GM12878 (cell line): ENCODE measurements around the gene SNAPC2. TPM values are rescaled to one million over a fixed set of nuclear protein-coding genes. Genes with fewer than 3 reads are reported as not detected.
A peak's percentile ranks its signal among the peaks of the same experiment; 100 is the strongest.

Experiments
- ATAC-seq: fragments of 200-7000 bp; cut with Tn5 transposase; 3 replicates; pipeline ENCODE4 v1.9.1; 2020; ENCODE audit warnings: mild to moderate bottlenecking, moderate library complexity
- BruUV-seq: library from RNA; stranded (reverse); fragments of 400-500 nt; replicated peaks from 2 replicates; lab custom pipeline; 2021; lab: Mats Ljungman, UMichigan
- CTCF ChIA-PET: fragments of 300-600 bp; sonication (Branson Sonifier 250); formaldehyde crosslinking; extraction: SDS; loops from one replicate; lab custom pipeline; 2021; ENCODE audit warnings: inconsistent platforms; lab: Yijun Ruan, JAX
- POLR2A ChIA-PET: fragments of 350-600 bp; formaldehyde crosslinking; extraction: SDS; loops from one replicate; lab custom pipeline; 2021; ENCODE audit warnings: inconsistent platforms; lab: Charles Lee
- RAD21 ChIA-PET: fragments of 300-600 bp; sonication (Branson Sonifier 250); formaldehyde crosslinking; loops from one replicate; lab custom pipeline; 2023; ENCODE audit warnings: antibody characterized with exemption; ENCODE audit not compliant: unreplicated experiment; lab: Charles Lee
- SMC1A ChIA-PET: fragments of 300-600 bp; sonication (Branson Sonifier 250); formaldehyde crosslinking; loops from one replicate; lab custom pipeline; 2023; ENCODE audit not compliant: unreplicated experiment, uncharacterized antibody; lab: Charles Lee
- DNase-seq: peaks from one replicate; pipeline ENCODE4 v3.0.0-alpha.2; 2011; ENCODE audit warnings: low read depth, low spot score
- FAIRE-seq: peaks from 3 replicates; lab custom pipeline; 2011; peaks lifted over from hg19 to GRCh38; lab: Jason Lieb, UNC
- H2AFZ ChIP-seq: 2 replicates; pipeline ENCODE4 v1.6.0; 2011; ENCODE audit warnings: low read depth, low read length, control low read depth; ENCODE audit not compliant: control insufficient read depth
- H3K27ac ChIP-seq: 2 replicates; pipeline ENCODE4 v1.5.1; 2011; ENCODE audit warnings: control low read depth; ENCODE audit not compliant: control insufficient read depth, insufficient read depth
- H3K27me3 ChIP-seq, 2 experiments: replicated peaks in 1 of 2; 2 replicates each; pipeline versions ENCODE4 v1.6.0 to v1.6.1; 2011; ENCODE audit warnings: low read length in 1 of 2; ENCODE audit not compliant: control insufficient read depth in 2 of 2, insufficient read depth in 2 of 2
- H3K36me3 ChIP-seq, 2 experiments: 2 replicates each; pipeline ENCODE4 v1.5.1; 2011; ENCODE audit warnings: low read length in 1 of 2; ENCODE audit not compliant: control insufficient read depth in 2 of 2, insufficient read depth in 2 of 2
- H3K4me1 ChIP-seq: 2 replicates; pipeline ENCODE4 v1.6.1; 2011; ENCODE audit warnings: mild to moderate bottlenecking, low read length, moderate library complexity, mixed read lengths; ENCODE audit not compliant: control insufficient read depth, insufficient read depth
- H3K4me2 ChIP-seq: 2 replicates; pipeline ENCODE4 v1.6.0; 2011; ENCODE audit warnings: control low read depth; ENCODE audit not compliant: control insufficient read depth, insufficient read depth
- H3K4me3 ChIP-seq: fragments of 200-600 bp; sonication (generic); 2 replicates; pipeline ENCODE4 v1.5.1; 2016
- H3K79me2 ChIP-seq: 2 replicates; pipeline ENCODE4 v1.6.0; 2011; ENCODE audit warnings: low read length; ENCODE audit not compliant: control insufficient read depth, insufficient read depth
- H3K9ac ChIP-seq: 2 replicates; pipeline ENCODE4 v1.8.0; 2011; ENCODE audit warnings: low read length, control low read depth, mixed read lengths; ENCODE audit not compliant: control insufficient read depth, insufficient read depth
- H3K9me3 ChIP-seq: replicated peaks from 3 replicates; pipeline ENCODE4 v1.5.1; 2011; ENCODE audit warnings: mild to moderate bottlenecking, low read length; ENCODE audit not compliant: control insufficient read depth, insufficient read depth
- H4K20me1 ChIP-seq: 2 replicates; pipeline ENCODE4 v1.6.0; 2011; ENCODE audit not compliant: control insufficient read depth, insufficient read depth
- ASH2L ChIP-seq: fragments of 300-600, 200-600 bp; sonication (generic); IDR thresholded peaks from 2 replicates; pipeline ENCODE4 v1.6.1; 2017; ENCODE audit warnings: low read depth, mild to moderate bottlenecking, borderline replicate concordance
- BACH1 ChIP-seq: fragments of 450-650 bp; IDR thresholded peaks from 2 replicates; pipeline ENCODE4 v1.6.1; 2017; ENCODE audit warnings: mild to moderate bottlenecking, borderline replicate concordance
- FOXM1 ChIP-seq: IDR thresholded peaks from 2 replicates; pipeline ENCODE4 v1.6.1; 2012; ENCODE audit warnings: low read depth, mild to moderate bottlenecking, inconsistent platforms, low read length, moderate library complexity
- GATAD2B ChIP-seq: fragments of 450-650 bp; conservative IDR thresholded peaks from 2 replicates; pipeline ENCODE4 v1.6.1; 2017; ENCODE audit warnings: low read depth, mild to moderate bottlenecking, moderate library complexity
- LARP7 ChIP-seq: fragments of 450-650 bp; IDR thresholded peaks from 2 replicates; pipeline ENCODE4 v1.6.1; 2017; ENCODE audit warnings: mild to moderate bottlenecking
- MEF2A ChIP-seq: IDR thresholded peaks from 2 replicates; pipeline ENCODE4 v1.6.1; 2011; ENCODE audit warnings: low read depth, mild to moderate bottlenecking, low read length, moderate library complexity; ENCODE audit not compliant: insufficient read depth
- MTA2 ChIP-seq: fragments of 450-650 bp; IDR thresholded peaks from 2 replicates; pipeline ENCODE4 v1.6.1; 2016; ENCODE audit warnings: low read depth, mild to moderate bottlenecking, moderate library complexity
- MXI1 ChIP-seq: fragments of 150-350 bp; IDR thresholded peaks from 2 replicates; pipeline ENCODE4 v1.6.1; 2011; ENCODE audit warnings: low read depth, mild to moderate bottlenecking, inconsistent platforms, low read length, improper control_type of control experiment
- PRDM15 ChIP-seq: fragments of 450-650 bp; formaldehyde crosslinking; IDR thresholded peaks from 2 replicates; pipeline ENCODE4 v1.4.0; 2020; ENCODE audit warnings: mild to moderate bottlenecking, moderate library complexity
- STAT1 ChIP-seq: fragments of 450-650 bp; conservative IDR thresholded peaks from 2 replicates; pipeline ENCODE4 v1.6.1; 2014; ENCODE audit warnings: antibody characterized with exemption, mild to moderate bottlenecking
- TCF3 ChIP-seq: IDR thresholded peaks from 2 replicates; pipeline ENCODE4 v1.6.1; 2012; ENCODE audit warnings: low read depth, mild to moderate bottlenecking, low read length, borderline replicate concordance; ENCODE audit not compliant: insufficient read depth
- ZNF622 ChIP-seq: fragments of 450-650 bp; IDR thresholded peaks from 2 replicates; pipeline ENCODE4 v1.6.1; 2017; ENCODE audit warnings: mild to moderate bottlenecking, inconsistent platforms
- WGBS: methylation state at CpG from one replicate; pipeline ENCODE4 v1.1.6; 2016; ENCODE audit warnings: low lambda C conversion rate; ENCODE audit not compliant: insufficient replicate concordance, insufficient coverage; ENCODE audit errors: missing lambda C conversion rate; 5-methylcytosine and 5-hydroxymethylcytosine counted together
- in situ Hi-C: fragments of 300-500 bp; cut with MboI; formaldehyde crosslinking; loops from 9 replicates; pipeline ENCODE4 v1.14.3; 2018; ENCODE audit warnings: mixed read lengths
- intact Hi-C: fragments of 100-400 bp; cut with micrococcal nuclease; formaldehyde crosslinking; loops from one replicate; pipeline ENCODE4 v1.14.2; 2022; ENCODE audit not compliant: unreplicated experiment
- polyA plus RNA-seq, 11 experiments: library from polyadenylated mRNA; depleted of rRNA in 4 of 11; unstranded in 6 of 11; stranded (reverse) in 5 of 11; fragments of >200 nt; fragmentation: Nextera tagmentation in 4 of 11; fragmentation: Illumina TruSeq in 1 of 11; extraction: Ambion mirVana in 4 of 11; extraction: Trizol in 1 of 11; gene quantifications; 1 replicate in 1 of 11; 2 replicates in 10 of 11; pipeline versions ENCODE4 v1.2.1 to v1.2.3, GENCODE V29; 2011 to 2016; ENCODE audit warnings: inconsistent platforms in 2 of 11, missing spikeins in 2 of 11, low read depth in 1 of 11
- total RNA-seq, 4 experiments: library from RNA; depleted of rRNA in 3 of 4; stranded (reverse); fragments of >200 nt in 3 of 4; fragmentation: Illumina TruSeq in 1 of 4; extraction: Trizol in 1 of 4; gene quantifications; 2 replicates each; pipeline versions ENCODE4 v1.2.1 to v1.2.3, GENCODE V29; 2013 to 2021
- TF ChIP-seq, protein P1 (sequence below): fragments of 450-650 bp; conservative IDR thresholded peaks from 2 replicates; pipeline ENCODE4 v1.6.1; 2017; ENCODE audit warnings: mild to moderate bottlenecking, moderate library complexity

Gene SNAPC2
- total and polyA plus RNA-seq, 10 of the 15 experiments (the other 5 are each of a cell fraction or from before 2014, with no cell fraction given), result 0.19 to 20.8 (median 12.6) TPM

GRCh38 chr19:7904074-7905020 is 15.8 kb upstream of the SNAPC2 start (continued):
- peak; percentile 60; the same call in 1 of the 2 replicates for TF ChIP-seq GATAD2B
- TF ChIP-seq MTA2, result peak; percentile 24; the same call in 1 of the 2 replicates
- no peak for TF ChIP-seq ASH2L
- TF ChIP-seq LARP7, result peak; percentile 52; the same call in 1 of the 2 replicates
- peak; percentile 66; the same call in 1 of the 2 replicates for TF ChIP-seq BACH1
- peak; percentile 28; the same call in 1 of the 2 replicates for TF ChIP-seq MXI1

DNA sequence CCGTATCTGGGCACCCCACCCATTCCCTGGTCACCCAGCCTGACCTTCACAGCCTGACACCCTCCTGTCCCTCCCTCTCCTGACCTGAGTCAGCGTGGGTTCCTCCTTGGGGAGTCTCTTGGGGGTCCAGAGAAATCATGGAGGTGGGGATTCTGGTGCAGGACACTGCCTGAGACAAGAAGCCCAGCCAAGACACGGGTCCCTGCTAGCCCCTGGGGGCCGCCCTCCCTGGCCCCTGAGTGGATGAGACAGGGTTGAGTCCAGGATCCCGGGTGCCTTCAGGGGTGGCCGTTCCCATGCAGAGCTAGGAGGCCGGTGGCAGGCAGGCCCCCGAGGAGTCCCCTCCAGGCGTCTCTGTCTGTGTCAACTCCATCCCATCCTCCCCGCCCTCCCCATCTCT is 14.9 kb upstream of the SNAPC2 start:
- POLR2A ChIA-PET, result no interaction called here
- Histone ChIP-seq H3K9me3 (no peaks in the 10 kb centered on the region), H4K20me1 (peaks cover 9% of the 10 kb centered on the region; the same call in 1 of the 2 replicates), H3K4me1 (peaks cover 14% of the 10 kb centered on the region), H3K36me3 (peaks cover 0 to 2% of the 10 kb centered on the region in 2 experiments; a peak in 2 of 4 replicates), H3K79me2 (peaks cover 36% of the 10 kb centered on the region), H3K4me3 (peak overlapping the region; percentile 95), H3K4me2 (peak overlapping the region; percentile 98), H3K27ac (peak overlapping the region; percentile 81; the same call in 1 of the 2 replicates), H3K9ac (peak overlapping the region; percentile 93), H2AFZ (no peak overlapping the region), H3K27me3 (no peaks in the 10 kb centered on the region)
- intact Hi-C loops (loop anchor here (10.0 kb wide), 1 partner anchor 220 kb away; the partner anchor contains the start of gene TRAPPC5), in situ Hi-C loops (no loop called here)
- RAD21 ChIA-PET, result no interaction called here
- TF ChIP-seq STAT1 (no peak), ZNF622 (no peak), MEF2A (no peak), FOXM1 (no peak), PRDM15 (CRISPR knock-in tag) (no peak), TCF3 (no peak)
- TF ChIP-seq, protein P1, sequence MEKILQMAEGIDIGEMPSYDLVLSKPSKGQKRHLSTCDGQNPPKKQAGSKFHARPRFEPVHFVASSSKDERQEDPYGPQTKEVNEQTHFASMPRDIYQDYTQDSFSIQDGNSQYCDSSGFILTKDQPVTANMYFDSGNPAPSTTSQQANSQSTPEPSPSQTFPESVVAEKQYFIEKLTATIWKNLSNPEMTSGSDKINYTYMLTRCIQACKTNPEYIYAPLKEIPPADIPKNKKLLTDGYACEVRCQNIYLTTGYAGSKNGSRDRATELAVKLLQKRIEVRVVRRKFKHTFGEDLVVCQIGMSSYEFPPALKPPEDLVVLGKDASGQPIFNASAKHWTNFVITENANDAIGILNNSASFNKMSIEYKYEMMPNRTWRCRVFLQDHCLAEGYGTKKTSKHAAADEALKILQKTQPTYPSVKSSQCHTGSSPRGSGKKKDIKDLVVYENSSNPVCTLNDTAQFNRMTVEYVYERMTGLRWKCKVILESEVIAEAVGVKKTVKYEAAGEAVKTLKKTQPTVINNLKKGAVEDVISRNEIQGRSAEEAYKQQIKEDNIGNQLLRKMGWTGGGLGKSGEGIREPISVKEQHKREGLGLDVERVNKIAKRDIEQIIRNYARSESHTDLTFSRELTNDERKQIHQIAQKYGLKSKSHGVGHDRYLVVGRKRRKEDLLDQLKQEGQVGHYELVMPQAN, result no peak
- SMC1A ChIA-PET, result no interaction called here
- CTCF ChIA-PET, result no interaction called here
- ATAC-seq (no peak), DNase-seq (no peak), FAIRE-seq (no peak)
- BruUV-seq, result no TSS peak
- WGBS, result 80% methylated on average over 9 of the region's 10 CpGs
